Measurements from ENCODE around the gene CDH5. TPM values are rescaled to one million over a fixed set of nuclear protein-coding genes. Genes with fewer than 3 reads are reported as not detected.

The CDH5 gene
- total and polyA plus RNA-seq, 4 donors: 29.9 to 196 (median 81.1) TPM

DNA sequence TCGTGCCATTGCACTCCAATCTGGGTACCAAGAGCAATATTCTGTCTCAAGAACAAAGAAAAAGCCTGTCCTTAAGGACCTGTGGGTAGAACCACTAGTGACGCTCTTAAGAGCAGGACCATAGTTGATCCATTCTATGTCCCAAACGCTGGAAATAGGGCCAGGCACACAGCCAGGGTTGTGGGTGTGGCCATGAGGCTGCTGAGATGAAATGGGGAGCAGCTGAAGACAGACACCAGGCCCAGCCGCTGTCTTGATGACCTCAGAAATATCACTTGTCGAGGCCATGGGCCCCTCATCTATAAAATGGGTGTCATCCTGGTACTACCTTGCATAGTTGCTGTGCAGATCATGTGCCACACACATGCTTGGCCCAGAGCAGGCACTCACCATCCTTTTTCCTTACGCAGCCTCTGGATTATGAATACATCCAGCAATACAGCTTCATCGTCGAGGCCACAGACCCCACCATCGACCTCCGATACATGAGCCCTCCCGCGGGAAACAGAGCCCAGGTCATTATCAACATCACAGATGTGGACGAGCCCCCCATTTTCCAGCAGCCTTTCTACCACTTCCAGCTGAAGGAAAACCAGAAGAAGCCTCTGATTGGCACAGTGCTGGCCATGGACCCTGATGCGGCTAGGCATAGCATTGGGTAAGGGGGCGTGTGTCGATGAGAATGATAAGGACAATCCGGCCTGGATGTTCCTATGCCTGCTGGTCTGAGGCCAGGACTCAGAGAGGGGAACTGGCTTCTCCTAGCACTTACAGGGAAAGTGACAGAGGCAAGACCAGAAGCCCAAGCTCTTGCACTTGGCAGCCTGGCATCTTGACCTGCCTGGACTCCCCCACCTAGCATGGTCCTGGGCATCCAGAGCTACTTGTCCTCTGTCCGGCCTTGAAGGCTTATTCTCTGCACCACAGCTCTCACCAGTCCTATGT is 25.5 kb downstream of the CDH5 start:
- Histone ChIP-seq H3K9ac (ENCODE audit: insufficient read depth in 1 of 2, low read length in 2 of 2) (no peak overlapping the region), H3K9me3 (ENCODE audit: control insufficient read depth in 4 of 4, insufficient read depth in 3 of 4, low read length in 3 of 4) (peaks cover 0 to under 1% (median 0%) of the 10 kb centered on the region in 4 donors), H3K4me1 (ENCODE audit: control insufficient read depth in 5 of 5, insufficient read depth in 5 of 5, low read length in 5 of 5) (peaks cover 0 to under 1% (median 0%) of the 10 kb centered on the region in 5 donors), H3K4me3 (no peak overlapping the region), H3K27ac (ENCODE audit: low read depth in 1 of 2, low read length in 1 of 2) (no peak overlapping the region), H3K27me3 (ENCODE audit: control insufficient read depth in 3 of 3, insufficient read depth in 3 of 3, low read length in 2 of 3) (no peaks in the 10 kb centered on the region), H3K36me3 (ENCODE audit: control insufficient read depth in 4 of 4, insufficient read depth in 4 of 4, low read length in 4 of 4) (peaks cover 0 to 7% (median 0%) of the 10 kb centered on the region in 4 donors)
- 81 to 91% methylated on average over 18 of the region's 18 CpGs for WGBS, 2 donors
- ATAC-seq (ENCODE audit: insufficient read depth, low FRiP score) (no peak), DNase-seq (no peak)
- TF ChIP-seq, protein P1, sequence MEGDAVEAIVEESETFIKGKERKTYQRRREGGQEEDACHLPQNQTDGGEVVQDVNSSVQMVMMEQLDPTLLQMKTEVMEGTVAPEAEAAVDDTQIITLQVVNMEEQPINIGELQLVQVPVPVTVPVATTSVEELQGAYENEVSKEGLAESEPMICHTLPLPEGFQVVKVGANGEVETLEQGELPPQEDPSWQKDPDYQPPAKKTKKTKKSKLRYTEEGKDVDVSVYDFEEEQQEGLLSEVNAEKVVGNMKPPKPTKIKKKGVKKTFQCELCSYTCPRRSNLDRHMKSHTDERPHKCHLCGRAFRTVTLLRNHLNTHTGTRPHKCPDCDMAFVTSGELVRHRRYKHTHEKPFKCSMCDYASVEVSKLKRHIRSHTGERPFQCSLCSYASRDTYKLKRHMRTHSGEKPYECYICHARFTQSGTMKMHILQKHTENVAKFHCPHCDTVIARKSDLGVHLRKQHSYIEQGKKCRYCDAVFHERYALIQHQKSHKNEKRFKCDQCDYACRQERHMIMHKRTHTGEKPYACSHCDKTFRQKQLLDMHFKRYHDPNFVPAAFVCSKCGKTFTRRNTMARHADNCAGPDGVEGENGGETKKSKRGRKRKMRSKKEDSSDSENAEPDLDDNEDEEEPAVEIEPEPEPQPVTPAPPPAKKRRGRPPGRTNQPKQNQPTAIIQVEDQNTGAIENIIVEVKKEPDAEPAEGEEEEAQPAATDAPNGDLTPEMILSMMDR (IDR thresholded peaks at IDR 0.05; ENCODE audit: control extremely low read depth, extremely low read depth): no peak

DNA sequence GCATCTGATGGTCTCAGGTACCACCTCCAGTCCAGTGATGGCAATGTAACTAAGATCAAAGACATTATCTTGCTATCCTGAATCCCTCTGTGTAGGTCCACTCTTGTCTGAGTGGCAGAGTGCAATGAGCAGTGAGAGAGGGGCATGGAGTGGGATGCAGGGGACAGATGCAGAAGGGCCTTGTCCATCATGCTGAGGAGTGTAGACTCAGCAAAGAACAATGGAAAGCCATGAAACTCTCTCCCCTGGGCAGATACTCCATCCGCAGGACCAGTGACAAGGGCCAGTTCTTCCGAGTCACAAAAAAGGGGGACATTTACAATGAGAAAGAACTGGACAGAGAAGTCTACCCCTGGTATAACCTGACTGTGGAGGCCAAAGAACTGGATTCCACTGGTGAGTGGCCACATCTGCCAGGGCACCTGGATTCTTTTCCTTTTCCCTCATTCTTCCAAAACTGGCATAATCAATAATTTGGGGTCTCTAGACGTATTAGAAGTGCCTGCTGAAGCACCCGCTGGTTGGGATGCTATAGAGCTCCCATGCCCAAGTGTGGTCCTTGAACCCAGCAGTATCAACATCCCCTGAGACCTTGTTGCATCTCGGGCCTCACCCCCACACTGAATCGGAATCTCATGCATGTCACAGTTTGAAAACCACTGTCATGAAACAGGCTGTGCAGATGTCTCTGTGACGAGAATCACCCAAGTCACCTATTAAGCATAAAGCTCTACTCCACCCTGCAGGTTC is 29.5 kb downstream of the CDH5 start:
- peaks cover 0 to 2% (median 0%) of the 10 kb centered on the region in 4 donors for H3K36me3 ChIP-seq (ENCODE audit: control insufficient read depth in 4 of 4, insufficient read depth in 4 of 4, low read length in 4 of 4)
- TF ChIP-seq, protein P1 (IDR thresholded peaks at IDR 0.05; ENCODE audit: control extremely low read depth, extremely low read depth): no peak
- ATAC-seq (ENCODE audit: insufficient read depth, low FRiP score) (no peak), DNase-seq (no peak)
- H3K4me3 ChIP-seq: no peak overlapping the region
- H3K9me3 ChIP-seq (ENCODE audit: control insufficient read depth in 4 of 4, insufficient read depth in 3 of 4, low read length in 3 of 4): no peaks in the 10 kb centered on the region
- no peak overlapping the region for H3K9ac ChIP-seq (ENCODE audit: insufficient read depth in 1 of 2, low read length in 2 of 2)
- H3K27ac ChIP-seq (ENCODE audit: low read depth in 1 of 2, low read length in 1 of 2): no peak overlapping the region
- WGBS, 2 donors: 91 to 95% methylated on average over 7 of the region's 7 CpGs
- H3K4me1 ChIP-seq (ENCODE audit: control insufficient read depth in 5 of 5, insufficient read depth in 5 of 5, low read length in 5 of 5): peaks cover 0 to 8% (median 0%) of the 10 kb centered on the region in 5 donors
- H3K27me3 ChIP-seq (ENCODE audit: control insufficient read depth in 3 of 3, insufficient read depth in 3 of 3, low read length in 2 of 3): no peaks in the 10 kb centered on the region

DNA sequence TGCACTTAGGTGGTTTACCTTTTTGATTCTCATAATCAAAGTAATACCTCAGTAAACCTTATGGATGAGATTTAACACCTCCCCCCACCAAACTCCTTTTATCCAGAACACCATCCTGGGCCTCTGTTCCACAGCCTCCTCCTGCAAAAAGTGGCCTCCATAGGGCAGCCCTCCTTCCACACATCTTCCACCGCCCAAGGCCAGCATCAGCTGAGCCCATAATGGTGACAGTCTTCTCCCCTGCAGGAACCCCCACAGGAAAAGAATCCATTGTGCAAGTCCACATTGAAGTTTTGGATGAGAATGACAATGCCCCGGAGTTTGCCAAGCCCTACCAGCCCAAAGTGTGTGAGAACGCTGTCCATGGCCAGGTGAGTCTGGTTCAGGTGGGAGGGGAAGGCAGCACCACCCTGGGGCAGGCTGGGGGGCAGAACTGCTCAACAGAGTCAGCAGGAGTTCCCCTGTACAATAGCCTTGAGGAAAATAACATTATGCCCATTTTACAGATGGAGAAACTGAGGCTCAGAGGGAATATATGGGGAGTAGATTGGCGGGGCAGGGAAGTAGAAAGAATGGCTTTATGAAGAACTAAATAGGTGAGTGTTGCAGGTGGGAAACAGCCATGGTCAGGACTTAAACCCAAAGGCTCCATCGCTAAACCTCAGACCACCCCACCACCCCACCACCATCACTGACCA is 31.4 kb downstream of the CDH5 start:
- H3K27me3 ChIP-seq (ENCODE audit: control insufficient read depth in 3 of 3, insufficient read depth in 3 of 3, low read length in 2 of 3): no peaks in the 10 kb centered on the region
- DNase-seq: no peak
- H3K36me3 ChIP-seq (ENCODE audit: control insufficient read depth in 4 of 4, insufficient read depth in 4 of 4, low read length in 4 of 4): peaks cover 0 to 7% (median 0%) of the 10 kb centered on the region in 4 donors
- no peak overlapping the region for H3K27ac ChIP-seq (ENCODE audit: low read depth in 1 of 2, low read length in 1 of 2)
- no peaks in the 10 kb centered on the region for H3K9me3 ChIP-seq (ENCODE audit: control insufficient read depth in 4 of 4, insufficient read depth in 3 of 4, low read length in 3 of 4)
- ATAC-seq (ENCODE audit: insufficient read depth, low FRiP score): no peak
- no peak overlapping the region for H3K4me3 ChIP-seq
- WGBS, 2 donors: 74 to 85% methylated on average over 5 of the region's 5 CpGs
- H3K4me1 ChIP-seq (ENCODE audit: control insufficient read depth in 5 of 5, insufficient read depth in 5 of 5, low read length in 5 of 5): peaks cover 0 to 8% (median 0%) of the 10 kb centered on the region in 5 donors
- TF ChIP-seq, protein P1 (IDR thresholded peaks at IDR 0.05; ENCODE audit: control extremely low read depth, extremely low read depth): no peak
- H3K9ac ChIP-seq (ENCODE audit: insufficient read depth in 1 of 2, low read length in 2 of 2): no peak overlapping the region
